ENCODE results near the gene DNAJC16.

The DNAJC16 gene

GRCh38 chr1:15622712-15623373 lies 96.2 kb downstream of the DNAJC16 start:
- DNase-seq = no peak

GRCh38 chr1:15623435-15623834 lies 96.8 kb downstream of the DNAJC16 start:
- DNase-seq = no peak

- DNase-seq = no peak
Observed at GRCh38 chr1:15624133-15624714, 97.6 kb downstream of the DNAJC16 start.

GRCh38 chr1:15625056-15625917 lies 98.6 kb downstream of the DNAJC16 start:
- no peak for DNase-seq

Measured in T-helper 9 cell (primary cell).